IMR-90 (cell line): ENCODE measurements around the gene PLA2G10. TPM values are rescaled to one million over a fixed set of nuclear protein-coding genes. Genes with fewer than 3 reads are reported as not detected.

ENCODE experiments used
- ATAC-seq: fragments of 200-7000 bp; cut with Tn5 transposase; 2 replicates; pipeline ENCODE4 v1.9.1; 2020; ENCODE audit warnings: low read depth, mild to moderate bottlenecking, moderate library complexity
- BruUV-seq: library from RNA; stranded (reverse); fragments of 400-500 nt; replicated peaks from 2 replicates; lab custom pipeline; 2021; lab: Mats Ljungman, UMichigan
- CTCF ChIA-PET: fragments of 300-600 bp; formaldehyde crosslinking; extraction: SDS; loops from one replicate; lab custom pipeline; 2021; ENCODE audit warnings: antibody characterized with exemption; lab: Yijun Ruan, JAX
- POLR2A ChIA-PET: fragments of 300-600 bp; sonication (Branson Sonifier 250); formaldehyde crosslinking; loops from one replicate; lab custom pipeline; 2022; ENCODE audit warnings: antibody characterized with exemption; ENCODE audit not compliant: unreplicated experiment; lab: Charles Lee
- DNase-seq: peaks from one replicate; pipeline ENCODE4 v3.0.0; 2013
- H2AFZ ChIP-seq: replicated peaks from 2 replicates; pipeline ENCODE3; 2013; ENCODE audit warnings: low read length, mild to moderate bottlenecking; ENCODE audit not compliant: poor library complexity
- H2AK5ac ChIP-seq: 2 replicates; pipeline ENCODE4 v1.6.1; 2013; ENCODE audit warnings: low read depth, low read length, inconsistent platforms
- H2AK9ac ChIP-seq: replicated peaks from 2 replicates; pipeline ENCODE3; 2013; ENCODE audit warnings: mild to moderate bottlenecking, low read depth, low read length, moderate library complexity; ENCODE audit not compliant: poor library complexity
- H2BK120ac ChIP-seq: 2 replicates; pipeline ENCODE4 v1.6.1; 2013; ENCODE audit warnings: low read depth, low read length, inconsistent platforms
- H2BK15ac ChIP-seq: 3 replicates; pipeline ENCODE4 v1.6.1; 2013; ENCODE audit warnings: low read depth, low read length, inconsistent platforms
- H2BK20ac ChIP-seq: 2 replicates; pipeline ENCODE4 v1.6.1; 2013; ENCODE audit warnings: low read depth, mild to moderate bottlenecking, inconsistent platforms, low read length, moderate library complexity
- H2BK5ac ChIP-seq: 2 replicates; pipeline ENCODE4 v1.6.1; 2013; ENCODE audit warnings: mild to moderate bottlenecking, low read depth, low read length, inconsistent platforms; ENCODE audit not compliant: poor library complexity, severe bottlenecking
- H3K14ac ChIP-seq: replicated peaks from 2 replicates; pipeline ENCODE4 v1.6.1; 2013; ENCODE audit warnings: low read depth, low read length, inconsistent platforms
- H3K18ac ChIP-seq: 2 replicates; pipeline ENCODE4 v1.6.1; 2013; ENCODE audit warnings: low read depth, low read length, control low read depth
- H3K23ac ChIP-seq: 2 replicates; pipeline ENCODE4 v1.6.1; 2013; ENCODE audit warnings: low read depth, low read length, inconsistent platforms
- H3K27ac ChIP-seq: 2 replicates; pipeline ENCODE4 v1.5.1; 2013; ENCODE audit warnings: mild to moderate bottlenecking, control low read depth, low read length; ENCODE audit not compliant: insufficient read depth
- H3K27me3 ChIP-seq: 2 replicates; pipeline ENCODE4 v1.6.1; 2013; ENCODE audit warnings: low read length; ENCODE audit not compliant: control insufficient read depth, insufficient read depth
- H3K36me3 ChIP-seq: 2 replicates; pipeline ENCODE4 v1.6.1; 2013; ENCODE audit warnings: low read length, mixed read lengths; ENCODE audit not compliant: control insufficient read depth, insufficient read depth
- H3K4ac ChIP-seq: 2 replicates; pipeline ENCODE4 v1.6.1; 2013; ENCODE audit warnings: low read depth, low read length, inconsistent platforms
- H3K4me1 ChIP-seq: 2 replicates; pipeline ENCODE4 v1.6.1; 2013; ENCODE audit warnings: low read length, mixed read lengths; ENCODE audit not compliant: control insufficient read depth, insufficient read depth
- H3K4me2 ChIP-seq: 2 replicates; pipeline ENCODE4 v1.6.1; 2013; ENCODE audit warnings: low read depth, mild to moderate bottlenecking, control low read depth, low read length, moderate library complexity
- H3K4me3 ChIP-seq: 2 replicates; pipeline ENCODE4 v1.5.1; 2013; ENCODE audit warnings: low read depth, mild to moderate bottlenecking, control low read depth, low read length, moderate library complexity; ENCODE audit not compliant: insufficient read depth
- H3K56ac ChIP-seq: 2 replicates; pipeline ENCODE4 v1.6.1; 2013; ENCODE audit warnings: low read length, inconsistent platforms; ENCODE audit not compliant: insufficient read depth; ENCODE audit errors: extremely low read depth
- H3K79me1 ChIP-seq, 2 experiments: 2 replicates each; pipeline ENCODE4 v1.6.1; 2013; ENCODE audit warnings: low read length in 2 of 2, inconsistent platforms in 1 of 2, low read depth in 1 of 2
- H3K9ac ChIP-seq: 2 replicates; pipeline ENCODE4 v1.6.1; 2013; ENCODE audit warnings: low read depth, low read length, control low read depth
- H3K9me1 ChIP-seq: 2 replicates; pipeline ENCODE4 v1.6.1; 2013; ENCODE audit warnings: low read length, inconsistent platforms; ENCODE audit not compliant: insufficient read depth
- H3K9me3 ChIP-seq: 2 replicates; pipeline ENCODE4 v1.6.1; 2013; ENCODE audit warnings: low read length; ENCODE audit not compliant: control insufficient read depth, insufficient read depth
- H4K20me1 ChIP-seq: 2 replicates; pipeline ENCODE4 v1.6.1; 2013; ENCODE audit warnings: low read length, inconsistent platforms; ENCODE audit not compliant: insufficient read depth
- H4K5ac ChIP-seq: 2 replicates; pipeline ENCODE4 v1.6.1; 2013; ENCODE audit warnings: mild to moderate bottlenecking, low read depth, low read length, control low read depth
- H4K8ac ChIP-seq, 2 experiments: 2 replicates each; pipeline ENCODE4 v1.6.1; 2013; ENCODE audit warnings: low read depth in 2 of 2, low read length in 2 of 2, control low read depth in 1 of 2, inconsistent platforms in 1 of 2
- H4K91ac ChIP-seq: 2 replicates; pipeline ENCODE4 v1.6.1; 2013; ENCODE audit warnings: low read depth, low read length, inconsistent platforms; ENCODE audit not compliant: insufficient read depth
- BHLHE40 ChIP-seq: fragments of 150-350 bp; IDR thresholded peaks from 2 replicates; pipeline ENCODE4 v1.6.1; 2016; ENCODE audit warnings: mild to moderate bottlenecking, low read depth, low read length
- CEBPB ChIP-seq: IDR thresholded peaks from 2 replicates; pipeline ENCODE4 v1.6.1; 2012; ENCODE audit warnings: low read depth, low read length, improper control_type of control experiment
- CHD1 ChIP-seq: IDR thresholded peaks from 2 replicates; pipeline ENCODE4 v1.6.1; 2012; ENCODE audit warnings: low read depth, low read length, improper control_type of control experiment
- CTCF ChIP-seq: conservative IDR thresholded peaks from 2 replicates; pipeline ENCODE4 v1.5.1; 2012; ENCODE audit warnings: mild to moderate bottlenecking, low read depth, low read length, improper control_type of control experiment
- FOS ChIP-seq: fragments of 150-350 bp; IDR thresholded peaks from 2 replicates; pipeline ENCODE4 v1.6.1; 2016; ENCODE audit warnings: low read depth, low read length
- MAFK ChIP-seq: IDR thresholded peaks from 2 replicates; pipeline ENCODE4 v1.6.1; 2012; ENCODE audit warnings: low read depth, low read length, improper control_type of control experiment
- MAZ ChIP-seq: IDR thresholded peaks from 2 replicates; pipeline ENCODE4 v1.6.1; 2012; ENCODE audit warnings: low read depth, mild to moderate bottlenecking, low read length, improper control_type of control experiment, moderate library complexity, borderline replicate concordance
- MXI1 ChIP-seq: IDR thresholded peaks from 2 replicates; pipeline ENCODE4 v1.6.1; 2012; ENCODE audit warnings: low read depth, mild to moderate bottlenecking, low read length, moderate library complexity, borderline replicate concordance
- NFE2L2 ChIP-seq: fragments of 150-350 bp; IDR thresholded peaks from 2 replicates; pipeline ENCODE4 v1.6.1; 2016; ENCODE audit warnings: low read depth, mild to moderate bottlenecking, low read length
- POLR2A ChIP-seq: IDR thresholded peaks from 2 replicates; pipeline ENCODE4 v1.6.1; 2012; ENCODE audit warnings: mild to moderate bottlenecking, low read depth, low read length
- RAD21 ChIP-seq: IDR thresholded peaks from 2 replicates; pipeline ENCODE4 v1.6.1; 2012; ENCODE audit warnings: low read length, improper control_type of control experiment
- RCOR1 ChIP-seq: IDR thresholded peaks from 2 replicates; pipeline ENCODE4 v1.6.1; 2012; ENCODE audit warnings: mild to moderate bottlenecking, low read length, improper control_type of control experiment; ENCODE audit not compliant: insufficient replicate concordance
- RFX5 ChIP-seq: IDR thresholded peaks from 2 replicates; pipeline ENCODE4 v1.8.0; 2012; ENCODE audit warnings: low read depth, mild to moderate bottlenecking, low read length, moderate library complexity
- SMC3 ChIP-seq: fragments of 150-350 bp; IDR thresholded peaks from 2 replicates; pipeline ENCODE4 v1.6.1; 2016; ENCODE audit warnings: low read depth, mild to moderate bottlenecking, antibody characterized with exemption, low read length, moderate library complexity
- WGBS, 2 experiments: methylation state at CpG; one replicate each; pipeline versions ENCODE4 v1.1.5 to v1.1.7; 2013; ENCODE audit warnings: missing lambda C conversion rate in 2 of 2; ENCODE audit not compliant: insufficient read length in 1 of 2; ENCODE audit errors: extremely low coverage in 2 of 2; 5-methylcytosine and 5-hydroxymethylcytosine counted together
- dilution Hi-C: fragments of 300-500 bp; cut with HindIII; formaldehyde crosslinking; loops from one replicate; pipeline ENCODE4 v1.14.3; 2018; ENCODE audit warnings: low sequenced_read_pairs; ENCODE audit not compliant: unreplicated experiment
- in situ Hi-C: fragments of 300-500 bp; cut with MboI; formaldehyde crosslinking; loops from 3 replicates; pipeline ENCODE4 v1.14.3; 2019; ENCODE audit warnings: low sequenced_read_pairs, inconsistent platforms, mixed read lengths
- intact Hi-C: fragments of 100-400 bp; cut with micrococcal nuclease; formaldehyde crosslinking; loops from 2 replicates; pipeline ENCODE4 v1.10.0; 2022
- polyA plus RNA-seq, 3 experiments: library from polyadenylated mRNA; depleted of rRNA; stranded (reverse); fragments of >200 nt; gene quantifications; 2 replicates each; pipeline ENCODE4 v1.2.3, GENCODE V29; 2012; ENCODE audit warnings: low replicate concordance in 1 of 3
- total RNA-seq: library from RNA; depleted of rRNA; stranded (reverse); fragments of >200 nt; gene quantifications from 2 replicates; pipeline ENCODE4 v1.2.3, GENCODE V29; 2012
- TF ChIP-seq, protein P1 (sequence below): fragments of 150-350 bp; IDR thresholded peaks from 2 replicates; pipeline ENCODE4 v1.6.1; 2016; ENCODE audit warnings: low read depth, mild to moderate bottlenecking, low read length, moderate library complexity, borderline replicate concordance
- TF ChIP-seq, protein P2 (sequence below): fragments of 150-350 bp; IDR thresholded peaks from 2 replicates; pipeline ENCODE4 v1.6.1; 2017; ENCODE audit warnings: mild to moderate bottlenecking, antibody characterized with exemption, low read length, low read depth

PLA2G10 gene
- total and polyA plus RNA-seq, 2 of the 4 experiments (the other 2 are of a cell fraction) = not detected

DNA sequence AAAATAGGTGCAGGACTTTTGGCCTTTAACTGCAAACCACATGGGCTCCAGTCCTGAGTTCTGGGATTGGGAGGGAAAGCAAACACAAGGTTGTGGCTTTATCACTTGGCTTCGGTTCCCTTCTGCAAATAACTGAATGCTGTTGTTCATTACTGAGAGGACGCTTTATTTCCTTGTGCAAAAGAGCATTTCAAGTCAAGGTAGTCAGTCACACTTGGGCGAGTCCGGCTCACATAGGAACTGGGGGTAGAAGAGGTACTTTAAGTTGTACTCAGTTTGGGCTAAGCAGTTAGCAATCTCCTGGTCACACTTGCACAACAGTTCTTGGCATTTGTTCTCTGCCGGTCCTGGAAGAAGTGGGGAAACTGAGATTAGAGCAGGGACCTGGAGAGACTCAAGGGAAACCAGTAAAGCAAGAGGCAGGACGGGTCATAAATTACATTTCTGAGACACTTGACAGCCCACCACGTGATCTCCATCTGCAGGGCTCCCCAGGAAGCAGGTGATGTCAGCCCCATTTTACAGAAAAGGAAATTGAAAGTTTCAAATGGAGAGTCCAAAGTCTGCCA lies 21.6 kb downstream of the PLA2G10 start:
- 74% methylated on average over 3 of the region's 7 CpGs; no CpG with 5 or more reads in 1 of the 2 experiments for WGBS, 2 experiments
- H3K14ac ChIP-seq = no peak overlapping the region
- H3K4me3 ChIP-seq = no peak overlapping the region
- H4K91ac ChIP-seq = no peak overlapping the region
- dilution Hi-C loops = no loop called here
- no peak for TF ChIP-seq CEBPB
- no peak for TF ChIP-seq RCOR1
- no peak for TF ChIP-seq FOS
- TF ChIP-seq, protein P1, sequence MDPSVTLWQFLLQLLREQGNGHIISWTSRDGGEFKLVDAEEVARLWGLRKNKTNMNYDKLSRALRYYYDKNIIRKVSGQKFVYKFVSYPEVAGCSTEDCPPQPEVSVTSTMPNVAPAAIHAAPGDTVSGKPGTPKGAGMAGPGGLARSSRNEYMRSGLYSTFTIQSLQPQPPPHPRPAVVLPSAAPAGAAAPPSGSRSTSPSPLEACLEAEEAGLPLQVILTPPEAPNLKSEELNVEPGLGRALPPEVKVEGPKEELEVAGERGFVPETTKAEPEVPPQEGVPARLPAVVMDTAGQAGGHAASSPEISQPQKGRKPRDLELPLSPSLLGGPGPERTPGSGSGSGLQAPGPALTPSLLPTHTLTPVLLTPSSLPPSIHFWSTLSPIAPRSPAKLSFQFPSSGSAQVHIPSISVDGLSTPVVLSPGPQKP = no peak
- TF ChIP-seq CTCF = no peak
- no peak for TF ChIP-seq MXI1
- no peak for TF ChIP-seq BHLHE40
- no peak for TF ChIP-seq CHD1
- TF ChIP-seq NFE2L2 = no peak
- TF ChIP-seq SMC3 = no peak
- no peak for TF ChIP-seq RFX5
- TF ChIP-seq MAFK = no peak
- no peak for TF ChIP-seq MAZ
- no peak for TF ChIP-seq RAD21
- TF ChIP-seq, protein P2, sequence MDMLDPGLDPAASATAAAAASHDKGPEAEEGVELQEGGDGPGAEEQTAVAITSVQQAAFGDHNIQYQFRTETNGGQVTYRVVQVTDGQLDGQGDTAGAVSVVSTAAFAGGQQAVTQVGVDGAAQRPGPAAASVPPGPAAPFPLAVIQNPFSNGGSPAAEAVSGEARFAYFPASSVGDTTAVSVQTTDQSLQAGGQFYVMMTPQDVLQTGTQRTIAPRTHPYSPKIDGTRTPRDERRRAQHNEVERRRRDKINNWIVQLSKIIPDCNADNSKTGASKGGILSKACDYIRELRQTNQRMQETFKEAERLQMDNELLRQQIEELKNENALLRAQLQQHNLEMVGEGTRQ = no peak
- TF ChIP-seq POLR2A = no peak
- peaks cover 6% of the 10 kb centered on the region; the same call in 1 of the 2 replicates for H3K36me3 ChIP-seq
- no peak overlapping the region for H2BK15ac ChIP-seq
- H3K4ac ChIP-seq = no peak overlapping the region
- no peaks in the 10 kb centered on the region for H3K27me3 ChIP-seq
- no peak for DNase-seq
- no peak overlapping the region for H2AFZ ChIP-seq
- POLR2A ChIA-PET = no interaction called here
- H3K9me3 ChIP-seq = no peaks in the 10 kb centered on the region
- H3K23ac ChIP-seq = no peak overlapping the region
- H3K9me1 ChIP-seq = 0 out of 2 replicates have a peak, but pooled peaks cover 3% of the 10 kb centered on the region
- H3K56ac ChIP-seq = no peak overlapping the region
- H3K9ac ChIP-seq = no peak overlapping the region
- no peaks in the 10 kb centered on the region for H4K20me1 ChIP-seq
- no peak overlapping the region for H3K18ac ChIP-seq
- H4K8ac ChIP-seq = no peak overlapping the region
- H2AK9ac ChIP-seq = no peak overlapping the region
- intact Hi-C loops = no loop called here
- no peak overlapping the region for H3K27ac ChIP-seq
- CTCF ChIA-PET = no interaction called here
- H2BK120ac ChIP-seq = no peak overlapping the region
- BruUV-seq = no TSS peak
- H2BK20ac ChIP-seq = no peak overlapping the region
- H3K4me1 ChIP-seq = no peaks in the 10 kb centered on the region
- H2AK5ac ChIP-seq = no peak overlapping the region
- in situ Hi-C loops = no loop called here
- no peak overlapping the region for H3K4me2 ChIP-seq
- no peak overlapping the region for H2BK5ac ChIP-seq
- ATAC-seq = no peak
- no peak overlapping the region for H4K5ac ChIP-seq
- H3K79me1 ChIP-seq = no peaks in the 10 kb centered on the region
